Measurements from ENCODE around the gene PTGS1.

PTGS1 gene

DNA sequence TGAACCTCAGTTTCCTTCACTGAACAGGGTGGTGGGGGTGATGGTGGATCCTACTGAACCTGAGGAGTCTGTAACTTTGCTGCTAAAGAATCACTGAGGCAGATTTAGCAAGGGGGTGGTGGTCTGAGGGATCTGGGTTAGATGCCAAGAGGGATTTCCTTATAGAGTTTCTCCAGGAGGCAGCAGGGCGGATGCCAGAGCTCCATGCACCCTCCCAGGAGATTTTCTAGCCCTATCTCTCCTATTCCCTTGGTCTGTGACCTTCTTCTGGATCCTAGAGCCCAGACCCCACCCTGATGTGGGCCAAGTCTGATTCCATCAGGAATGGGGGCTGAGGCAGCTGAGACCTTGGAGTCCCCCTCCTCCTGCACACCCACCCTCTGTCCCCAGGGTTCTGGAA lies 6.0 kb downstream of the PTGS1 start:
- no peak for DNase-seq

DNA sequence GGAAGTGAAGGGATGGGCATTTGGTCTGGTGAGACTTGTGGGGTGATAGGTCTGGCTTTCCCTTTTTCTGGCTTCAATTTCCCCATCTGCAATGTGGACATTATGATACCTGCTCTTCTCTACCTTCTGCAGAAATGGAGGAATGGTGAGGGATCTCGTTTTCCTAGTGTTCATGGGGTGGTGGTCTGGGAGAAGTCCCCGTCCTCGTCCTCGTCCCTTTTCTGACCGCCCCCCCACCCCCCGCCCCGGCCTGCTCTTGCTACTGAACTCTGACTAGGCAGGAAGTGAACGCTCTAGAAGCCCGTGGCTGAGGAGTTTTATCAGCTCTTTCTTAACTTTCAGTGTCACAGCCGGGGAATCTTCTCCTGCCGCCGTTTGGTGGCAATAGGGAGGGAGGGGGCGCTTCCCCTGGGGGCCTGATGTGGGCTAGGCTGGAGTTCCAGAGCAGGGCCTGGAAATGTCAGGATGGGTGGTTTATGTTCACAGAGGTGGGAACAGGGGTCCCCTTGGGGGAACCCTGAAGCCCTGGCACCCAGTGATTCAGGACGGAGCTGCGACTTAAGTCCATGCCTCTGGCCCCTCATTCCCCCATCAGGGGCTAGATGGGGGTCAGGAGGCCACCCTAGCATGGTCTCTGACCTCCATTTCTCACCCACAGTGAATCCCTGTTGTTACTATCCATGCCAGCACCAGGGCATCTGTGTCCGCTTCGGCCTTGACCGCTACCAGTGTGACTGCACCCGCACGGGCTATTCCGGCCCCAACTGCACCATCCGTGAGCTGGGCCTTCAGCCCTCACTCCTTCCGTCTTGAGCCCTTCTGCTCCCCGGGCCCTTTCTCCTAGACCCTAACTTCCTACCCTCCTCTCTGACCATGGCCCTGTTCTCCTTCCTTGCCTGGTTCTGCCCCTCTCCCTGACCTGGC lies 6.7 kb downstream of the PTGS1 start:
- peak; percentile 81 for DNase-seq

DNA sequence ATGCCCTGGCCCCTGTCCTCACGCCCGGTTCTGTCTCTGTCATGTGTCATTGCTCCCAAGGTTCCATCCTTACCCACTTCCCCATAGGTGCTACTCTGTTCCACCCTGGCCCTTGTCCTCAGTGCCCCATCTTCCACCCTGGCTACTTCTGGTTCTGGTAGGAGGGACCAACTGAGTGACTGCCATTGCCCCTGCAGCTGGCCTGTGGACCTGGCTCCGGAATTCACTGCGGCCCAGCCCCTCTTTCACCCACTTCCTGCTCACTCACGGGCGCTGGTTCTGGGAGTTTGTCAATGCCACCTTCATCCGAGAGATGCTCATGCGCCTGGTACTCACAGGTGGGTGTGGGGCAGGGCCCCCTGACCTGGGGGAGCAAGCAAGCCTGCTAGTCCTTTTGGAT lies 7.4 kb downstream of the PTGS1 start:
- DNase-seq, result no peak

DNA sequence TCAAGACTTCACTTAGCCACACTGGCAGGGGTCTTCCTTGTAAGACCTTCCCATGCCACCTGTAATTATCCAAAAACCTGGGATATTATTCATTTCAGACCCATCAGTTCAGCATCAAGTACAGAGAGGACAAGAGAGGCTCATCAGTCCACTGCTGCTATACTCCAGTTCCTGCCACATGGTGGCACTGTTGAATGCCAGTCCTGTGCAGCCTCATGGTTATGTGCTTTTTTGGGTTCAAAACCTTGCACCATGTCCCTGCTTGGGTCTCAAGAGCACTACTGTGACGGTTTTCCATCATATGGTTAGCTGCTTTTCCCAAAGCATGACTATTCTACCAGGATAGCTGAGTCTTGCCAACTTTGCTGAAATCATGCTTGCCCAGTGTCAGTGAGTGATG lies 8.5 kb downstream of the PTGS1 start:
- no peak for DNase-seq

DNA sequence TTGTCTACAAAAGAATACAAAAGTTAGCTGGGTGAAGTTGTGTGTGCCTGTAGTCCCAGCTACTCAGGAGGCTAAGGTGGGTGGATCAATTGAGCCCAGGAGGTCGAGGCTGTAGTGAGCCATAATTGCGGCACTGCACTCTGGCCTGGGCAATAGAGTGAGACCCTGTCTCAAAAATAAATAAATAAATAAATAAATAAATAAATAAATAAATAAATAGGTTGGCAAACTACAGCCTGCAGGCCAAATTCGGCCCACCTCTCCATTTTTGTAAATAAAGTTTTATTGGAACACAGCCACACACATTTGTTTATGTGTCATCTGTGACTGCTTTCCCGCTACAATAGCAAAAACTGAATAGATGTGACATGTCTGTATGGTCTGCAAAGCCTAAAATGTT lies 9.5 kb downstream of the PTGS1 start:
- DNase-seq, result no peak

DNA sequence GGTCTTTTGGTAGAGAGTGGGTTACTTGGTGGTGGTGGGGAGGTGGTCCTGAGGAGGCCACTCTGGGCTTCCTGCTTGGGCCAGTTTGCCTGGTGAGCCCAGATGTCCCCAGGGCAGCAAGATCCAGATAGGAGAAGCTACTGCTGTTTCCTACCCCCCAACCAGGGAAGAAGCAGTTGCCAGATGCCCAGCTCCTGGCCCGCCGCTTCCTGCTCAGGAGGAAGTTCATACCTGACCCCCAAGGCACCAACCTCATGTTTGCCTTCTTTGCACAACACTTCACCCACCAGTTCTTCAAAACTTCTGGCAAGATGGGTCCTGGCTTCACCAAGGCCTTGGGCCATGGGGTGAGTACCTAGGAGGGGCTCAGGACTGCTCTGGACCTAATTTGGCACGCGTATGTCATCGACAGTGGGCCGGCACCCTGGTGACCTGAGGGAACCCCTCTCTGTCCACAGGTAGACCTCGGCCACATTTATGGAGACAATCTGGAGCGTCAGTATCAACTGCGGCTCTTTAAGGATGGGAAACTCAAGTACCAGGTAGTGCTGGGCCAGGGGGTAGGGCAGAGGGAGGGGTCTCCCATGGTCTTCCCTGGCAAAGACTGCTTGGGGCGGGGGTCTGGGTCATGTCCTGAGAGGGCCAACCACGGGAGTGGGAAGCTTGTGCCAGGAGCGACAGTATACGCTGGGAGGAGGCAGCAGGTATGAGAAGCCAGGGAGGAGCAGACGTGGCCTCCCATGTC lies 10.6 kb downstream of the PTGS1 start:
- no peak for DNase-seq

DNA sequence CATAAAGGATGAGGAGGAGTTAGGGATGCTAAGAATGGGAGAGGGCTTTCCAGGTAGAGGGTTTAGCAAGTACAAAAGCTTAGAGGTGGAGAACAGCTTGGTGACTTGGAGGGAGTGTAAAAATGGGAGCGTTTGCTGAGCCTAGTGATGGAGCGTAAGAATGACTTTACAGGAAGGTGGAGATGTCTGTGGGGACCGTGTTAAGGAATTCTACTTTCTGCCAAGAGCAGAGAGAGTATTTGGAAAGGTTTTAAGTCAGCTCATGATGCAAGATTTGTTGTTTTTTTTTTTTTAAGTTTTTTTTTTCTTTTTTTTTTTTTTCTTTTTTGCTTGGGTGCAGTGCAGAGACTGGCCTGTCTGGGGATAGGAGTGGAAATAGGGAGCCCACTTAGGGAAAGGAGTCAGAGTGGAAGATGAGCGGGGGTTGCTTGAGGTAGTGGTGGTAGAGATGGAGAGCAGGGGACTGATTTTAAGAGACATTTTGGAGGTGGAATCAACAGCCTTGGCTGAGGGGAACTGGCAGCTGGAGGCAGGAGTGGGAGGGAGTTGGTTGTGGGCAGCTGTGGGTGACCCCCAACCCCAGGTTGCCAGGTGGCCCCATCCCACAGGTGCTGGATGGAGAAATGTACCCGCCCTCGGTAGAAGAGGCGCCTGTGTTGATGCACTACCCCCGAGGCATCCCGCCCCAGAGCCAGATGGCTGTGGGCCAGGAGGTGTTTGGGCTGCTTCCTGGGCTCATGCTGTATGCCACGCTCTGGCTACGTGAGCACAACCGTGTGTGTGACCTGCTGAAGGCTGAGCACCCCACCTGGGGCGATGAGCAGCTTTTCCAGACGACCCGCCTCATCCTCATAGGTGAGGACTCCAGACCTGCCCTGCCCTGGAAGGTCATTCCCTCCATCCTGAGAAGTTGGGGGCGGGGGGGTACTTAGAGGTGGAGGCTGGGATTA lies 12.4 kb downstream of the PTGS1 start:
- no peak for DNase-seq

DNA sequence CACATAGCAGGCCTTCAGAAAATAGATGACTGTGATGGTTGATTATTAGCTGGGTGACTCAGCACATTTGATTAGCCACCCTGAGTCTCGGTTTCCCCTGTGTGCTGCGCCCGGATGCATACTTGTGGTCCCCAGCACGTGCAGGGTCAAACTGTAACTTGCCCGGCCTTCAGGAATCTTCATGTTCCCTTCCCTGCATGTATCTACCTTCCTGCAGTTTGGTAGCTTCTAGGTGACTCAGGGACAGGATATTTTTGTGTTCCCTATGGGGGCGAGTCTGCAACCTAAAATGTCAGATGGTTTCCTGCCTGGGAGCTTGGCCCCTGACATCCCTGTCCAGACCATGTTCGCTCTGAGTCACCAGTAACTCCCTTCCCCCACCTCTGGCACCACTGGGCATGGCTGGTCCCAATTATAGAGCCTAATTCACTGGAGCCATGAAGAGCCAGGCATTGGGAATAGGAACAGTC lies 13.2 kb downstream of the PTGS1 start:
- DNase-seq, result no peak

DNA sequence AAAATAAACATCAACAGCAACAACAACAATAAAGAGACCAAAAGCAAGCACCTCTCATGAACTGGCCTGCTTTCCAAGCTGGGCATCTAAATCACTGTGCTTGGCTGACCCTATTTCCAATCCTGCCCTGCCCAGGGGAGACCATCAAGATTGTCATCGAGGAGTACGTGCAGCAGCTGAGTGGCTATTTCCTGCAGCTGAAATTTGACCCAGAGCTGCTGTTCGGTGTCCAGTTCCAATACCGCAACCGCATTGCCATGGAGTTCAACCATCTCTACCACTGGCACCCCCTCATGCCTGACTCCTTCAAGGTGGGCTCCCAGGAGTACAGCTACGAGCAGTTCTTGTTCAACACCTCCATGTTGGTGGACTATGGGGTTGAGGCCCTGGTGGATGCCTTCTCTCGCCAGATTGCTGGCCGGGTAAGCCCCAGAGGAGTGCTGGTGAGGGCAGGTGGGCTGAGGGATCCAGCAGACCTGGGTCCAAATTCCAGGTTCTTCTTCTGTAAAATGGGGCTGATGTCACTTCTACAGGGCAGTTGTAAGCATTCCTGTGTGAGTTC lies 15.6 kb downstream of the PTGS1 start:
- no peak for DNase-seq

DNA sequence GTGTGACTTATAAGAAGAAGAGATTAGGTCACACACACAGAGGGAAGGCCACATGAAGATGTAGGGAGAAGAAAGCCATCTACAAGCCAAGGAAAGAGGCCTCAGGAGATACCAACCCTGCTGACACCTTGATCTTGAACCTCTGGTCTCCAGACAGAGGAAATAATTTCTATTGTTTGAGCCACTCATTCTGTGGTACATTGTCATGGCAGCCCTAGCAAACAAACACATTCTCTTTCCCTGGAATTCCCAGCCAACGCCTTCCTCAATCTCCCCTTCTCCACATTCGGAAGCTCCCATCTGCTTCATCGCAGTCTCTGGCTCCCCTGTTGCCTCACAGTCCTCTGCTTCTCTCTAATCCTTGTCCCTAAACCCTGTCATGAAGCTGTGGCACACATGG lies 16.7 kb downstream of the PTGS1 start:
- DNase-seq, result no peak

DNA sequence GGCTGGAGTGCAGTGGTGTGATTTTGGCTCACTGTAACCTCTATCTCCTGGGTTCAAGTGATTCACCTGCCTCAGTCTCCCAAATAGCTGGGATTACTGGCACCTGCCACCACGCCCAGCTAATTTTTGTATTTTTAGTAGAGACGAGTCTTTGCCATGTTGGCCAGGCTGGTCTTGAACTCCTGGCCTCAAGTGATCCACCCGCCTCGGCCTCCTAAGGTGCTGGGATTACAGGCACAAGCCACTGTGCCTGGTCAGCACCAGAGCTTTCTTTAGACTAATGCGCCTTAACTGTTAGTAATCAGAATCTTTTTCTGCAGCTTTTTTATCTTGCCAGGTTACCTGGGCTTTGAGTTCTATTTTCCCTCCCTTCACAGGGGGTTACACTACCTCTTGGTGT lies 18.4 kb downstream of the PTGS1 start:
- DNase-seq, result no peak

DNA sequence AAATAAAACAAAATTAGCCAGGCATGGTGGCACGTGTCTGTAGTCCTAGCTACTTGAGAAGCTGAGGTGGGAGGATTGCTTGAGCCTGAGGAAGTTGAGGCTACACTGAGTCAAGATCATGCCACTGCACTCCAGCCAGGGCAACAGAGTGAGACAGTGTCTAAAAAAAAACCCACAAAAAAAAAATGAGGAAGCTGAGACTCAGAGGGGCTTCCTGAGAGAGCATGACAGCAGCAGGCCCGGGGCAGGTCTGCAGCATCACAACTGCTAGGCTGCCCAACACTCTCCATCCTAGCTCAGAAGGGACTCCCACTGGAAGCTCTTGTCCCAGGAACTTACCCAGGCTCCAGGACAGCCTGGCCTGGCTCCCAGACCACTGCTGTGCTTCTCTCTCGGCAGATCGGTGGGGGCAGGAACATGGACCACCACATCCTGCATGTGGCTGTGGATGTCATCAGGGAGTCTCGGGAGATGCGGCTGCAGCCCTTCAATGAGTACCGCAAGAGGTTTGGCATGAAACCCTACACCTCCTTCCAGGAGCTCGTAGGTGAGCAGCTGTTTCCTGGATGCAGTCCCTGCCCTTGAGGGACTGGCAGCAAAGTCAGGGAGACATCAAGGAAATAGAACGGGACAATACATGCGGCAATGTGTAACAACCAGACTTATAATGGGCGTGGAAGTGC lies 19.1 kb downstream of the PTGS1 start:
- peak; percentile 83 for DNase-seq

DNA sequence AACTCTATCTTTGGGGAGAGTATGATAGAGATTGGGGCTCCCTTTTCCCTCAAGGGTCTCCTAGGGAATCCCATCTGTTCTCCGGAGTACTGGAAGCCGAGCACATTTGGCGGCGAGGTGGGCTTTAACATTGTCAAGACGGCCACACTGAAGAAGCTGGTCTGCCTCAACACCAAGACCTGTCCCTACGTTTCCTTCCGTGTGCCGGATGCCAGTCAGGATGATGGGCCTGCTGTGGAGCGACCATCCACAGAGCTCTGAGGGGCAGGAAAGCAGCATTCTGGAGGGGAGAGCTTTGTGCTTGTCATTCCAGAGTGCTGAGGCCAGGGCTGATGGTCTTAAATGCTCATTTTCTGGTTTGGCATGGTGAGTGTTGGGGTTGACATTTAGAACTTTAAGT lies 21.5 kb downstream of the PTGS1 start:
- no peak for DNase-seq

DNA sequence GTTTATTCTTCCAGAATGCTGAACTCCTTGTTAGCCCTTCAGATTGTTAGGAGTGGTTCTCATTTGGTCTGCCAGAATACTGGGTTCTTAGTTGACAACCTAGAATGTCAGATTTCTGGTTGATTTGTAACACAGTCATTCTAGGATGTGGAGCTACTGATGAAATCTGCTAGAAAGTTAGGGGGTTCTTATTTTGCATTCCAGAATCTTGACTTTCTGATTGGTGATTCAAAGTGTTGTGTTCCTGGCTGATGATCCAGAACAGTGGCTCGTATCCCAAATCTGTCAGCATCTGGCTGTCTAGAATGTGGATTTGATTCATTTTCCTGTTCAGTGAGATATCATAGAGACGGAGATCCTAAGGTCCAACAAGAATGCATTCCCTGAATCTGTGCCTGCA lies 21.9 kb downstream of the PTGS1 start:
- DNase-seq, result no peak

DNA sequence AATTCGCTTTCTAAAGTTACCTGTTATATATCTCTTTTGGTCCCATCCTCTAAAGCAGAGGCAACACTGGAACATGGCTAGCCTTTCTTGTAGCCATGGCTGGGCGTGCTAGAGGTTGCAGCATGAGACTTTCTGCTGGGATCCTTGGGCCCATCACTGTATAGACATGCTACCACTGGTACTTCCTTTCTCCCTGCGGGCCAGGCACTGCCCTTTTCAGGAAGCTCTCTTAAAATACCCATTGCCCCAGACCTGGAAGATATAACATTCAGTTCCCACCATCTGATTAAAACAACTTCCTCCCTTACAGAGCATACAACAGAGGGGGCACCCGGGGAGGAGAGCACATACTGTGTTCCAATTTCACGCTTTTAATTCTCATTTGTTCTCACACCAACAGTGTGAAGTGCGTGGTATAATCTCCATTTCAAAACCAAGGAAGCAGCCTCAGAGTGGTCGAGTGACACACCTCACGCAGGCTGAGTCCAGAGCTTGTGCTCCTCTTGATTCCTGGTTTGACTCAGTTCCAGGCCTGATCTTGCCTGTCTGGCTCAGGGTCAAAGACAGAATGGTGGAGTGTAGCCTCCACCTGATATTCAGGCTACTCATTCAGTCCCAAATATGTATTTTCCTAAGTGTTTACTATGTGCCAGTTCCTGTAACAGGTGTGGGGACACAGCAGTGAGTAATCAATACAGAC lies 22.6 kb downstream of the PTGS1 start:
- DNase-seq, result peak; percentile 30

DNA sequence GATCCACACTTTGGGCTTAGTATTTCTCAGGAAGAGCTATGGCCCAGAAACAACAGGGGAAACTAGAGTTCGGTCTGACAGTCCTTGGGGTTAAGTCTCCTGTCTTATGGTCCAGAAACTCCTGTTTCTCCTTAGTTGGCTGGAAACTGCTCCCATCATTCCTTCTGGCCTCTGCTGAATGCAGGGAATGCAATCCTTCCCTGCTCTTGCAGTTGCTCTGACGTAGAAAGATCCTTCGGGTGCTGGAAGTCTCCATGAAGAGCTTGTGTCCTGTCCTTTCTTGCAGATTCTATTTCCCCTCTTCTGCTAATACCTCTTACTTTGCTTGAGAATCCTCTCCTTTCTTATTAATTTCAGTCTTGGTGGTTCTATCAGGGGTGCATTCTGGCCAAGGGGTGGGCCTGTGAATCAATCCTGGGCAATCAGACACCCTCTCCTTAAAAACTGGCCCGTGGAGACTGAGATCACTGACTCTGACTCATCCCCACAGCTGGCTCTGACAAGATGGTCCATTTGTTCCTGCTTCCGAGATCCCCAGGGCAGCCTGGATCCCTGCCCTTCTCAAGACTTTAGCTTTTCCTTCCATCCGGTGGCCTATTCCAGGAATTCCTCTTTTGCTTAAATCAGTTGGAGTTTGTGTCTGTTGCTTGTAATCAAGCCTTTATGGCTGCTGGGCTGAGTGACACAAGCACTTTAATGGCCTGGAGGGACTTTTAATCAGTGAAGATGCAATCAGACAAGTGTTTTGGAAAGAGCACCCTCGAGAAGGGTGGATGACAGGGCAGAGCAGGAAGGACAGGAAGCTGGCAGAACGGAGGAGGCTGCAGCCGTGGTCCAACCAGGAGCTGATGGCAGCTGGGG lies 23.7 kb downstream of the PTGS1 start:
- DNase-seq, result no peak

DNA sequence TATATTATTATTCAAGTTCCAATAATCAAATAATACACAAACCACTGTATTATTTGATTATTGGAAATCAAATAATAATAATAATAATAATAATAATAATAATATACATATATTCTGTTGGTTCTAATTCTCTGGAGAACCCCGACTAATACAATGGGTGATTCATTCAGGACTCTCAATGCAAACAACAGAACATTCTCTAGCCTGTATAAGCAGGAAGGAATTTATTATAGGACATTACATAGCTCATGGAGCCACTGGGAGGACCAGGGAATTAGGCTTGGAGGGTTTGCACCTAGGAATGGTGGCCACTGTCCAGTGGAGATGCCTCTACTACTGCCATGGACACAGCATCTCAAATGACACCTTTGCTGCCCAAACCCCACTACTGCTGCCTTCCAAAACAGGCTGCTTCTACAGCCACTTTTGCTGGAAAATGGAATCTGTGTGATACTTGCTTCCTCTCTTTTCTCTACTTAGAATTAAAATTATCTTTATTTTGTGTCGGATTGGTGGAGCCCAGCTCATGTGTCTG lies 25.9 kb downstream of the PTGS1 start:
- no peak for DNase-seq

DNA sequence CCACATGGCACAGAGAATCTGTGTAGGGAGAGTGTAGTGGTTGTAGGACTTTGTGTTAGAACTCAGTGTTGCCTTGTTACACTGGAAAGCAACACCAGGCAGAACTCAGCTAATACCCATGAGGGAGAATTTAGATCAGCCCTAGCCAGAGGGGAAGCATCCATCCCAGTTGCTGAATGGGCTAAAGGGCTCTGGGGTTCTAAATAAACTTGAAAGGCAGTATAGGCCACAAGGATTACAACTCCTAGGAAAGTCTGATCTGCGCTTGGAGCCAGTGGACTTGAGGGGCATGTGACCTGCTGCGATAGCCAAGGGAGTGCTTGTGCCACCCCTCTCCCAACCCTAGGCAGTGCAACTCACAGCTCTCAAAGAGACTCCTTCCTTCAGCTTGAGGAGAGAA lies 26.9 kb downstream of the PTGS1 start:
- no peak for DNase-seq

DNA sequence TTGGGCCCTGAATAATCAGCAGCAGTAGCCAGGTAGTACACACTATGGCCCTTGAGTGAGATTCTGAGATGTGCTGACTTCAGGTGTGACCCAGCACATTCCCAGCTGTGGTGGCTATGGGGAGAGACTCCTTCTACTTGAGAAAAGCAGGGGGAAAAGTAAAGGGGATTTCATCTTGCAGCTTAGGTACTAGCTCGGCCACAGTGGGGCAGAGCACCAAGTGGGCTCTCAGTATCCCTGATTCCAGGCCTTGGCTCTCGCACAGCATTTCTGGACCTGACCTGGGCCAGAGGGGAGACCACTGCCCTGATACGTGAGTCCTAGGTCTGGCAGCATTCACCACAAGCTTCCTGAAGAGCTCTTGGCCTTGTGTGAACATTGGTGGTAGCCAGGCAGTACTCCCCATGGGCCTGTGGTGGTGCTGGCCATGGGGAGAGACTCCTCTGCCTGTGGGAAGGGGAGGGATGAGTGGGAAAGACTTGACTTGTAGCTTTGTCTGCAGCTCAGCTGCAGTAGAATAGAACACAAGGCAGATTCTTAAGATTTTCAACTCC lies 27.6 kb downstream of the PTGS1 start:
- DNase-seq, result no peak

DNA sequence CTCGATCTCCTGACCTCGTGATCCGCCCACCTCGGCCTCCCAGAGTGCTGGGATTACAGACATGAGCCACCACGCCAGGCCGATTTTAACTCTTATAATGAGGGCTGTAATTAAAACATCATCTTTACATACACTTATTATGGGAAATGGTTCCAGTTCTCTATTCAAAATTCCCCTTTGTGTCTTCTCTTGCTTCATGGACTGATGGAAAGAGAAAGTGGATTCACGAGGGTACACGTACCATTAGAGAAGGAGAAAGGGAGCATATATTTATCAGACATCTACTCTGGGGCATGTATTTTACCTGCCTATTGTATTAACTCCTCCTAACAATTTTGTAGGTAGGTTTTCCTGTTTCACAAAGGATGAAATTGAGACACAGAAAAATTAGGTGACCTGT lies 31.1 kb downstream of the PTGS1 start:
- DNase-seq, result no peak
